Fibroblast of lung (primary cell): ENCODE data around the gene LMNB1. TPM values are rescaled to one million over a fixed set of nuclear protein-coding genes. Genes with fewer than 3 reads are reported as not detected.

Experiments used
- DNase-seq, 2 donors: peaks; one replicate each; pipeline versions ENCODE4 v3.0.0 to v3.0.0-alpha.2; 2010; ENCODE audit warnings: low read depth in 2 of 2
- H2AFZ ChIP-seq: 2 replicates; pipeline ENCODE4 v1.5.1; 2012; ENCODE audit warnings: low read length, control low read depth, inconsistent platforms
- H3K27ac ChIP-seq: 2 replicates; pipeline ENCODE4 v1.5.1; 2011; ENCODE audit warnings: low read length, control low read depth; ENCODE audit not compliant: insufficient read depth
- H3K27me3 ChIP-seq: 2 replicates; pipeline ENCODE4 v1.5.1; 2011; ENCODE audit warnings: mild to moderate bottlenecking, low read length; ENCODE audit not compliant: control insufficient read depth, insufficient read depth
- H3K36me3 ChIP-seq: 2 replicates; pipeline ENCODE4 v1.5.1; 2011; ENCODE audit warnings: low read length; ENCODE audit not compliant: control insufficient read depth, insufficient read depth
- H3K4me1 ChIP-seq: 2 replicates; pipeline ENCODE4 v1.5.1; 2011; ENCODE audit warnings: low read length; ENCODE audit not compliant: control insufficient read depth, insufficient read depth; ENCODE audit errors: extremely low read depth
- H3K4me2 ChIP-seq: 2 replicates; pipeline ENCODE4 v1.5.1; 2011; ENCODE audit warnings: low read length, control low read depth; ENCODE audit not compliant: insufficient read depth; ENCODE audit errors: extremely low read depth
- H3K4me3 ChIP-seq, 4 experiments: fragments of 200-600 bp in 1 of 4; sonication (generic) in 1 of 4; replicated peaks in 1 of 4; 2 replicates each; pipeline ENCODE4 v1.5.1; 2011 to 2016; ENCODE audit warnings: low read length in 4 of 4, low read depth in 3 of 4, mild to moderate bottlenecking in 3 of 4, control low read depth in 2 of 4, inconsistent platforms in 1 of 4, mixed read lengths in 1 of 4; ENCODE audit not compliant: insufficient read depth in 1 of 4; ENCODE audit errors: control extremely low read depth in 1 of 4
- H3K79me2 ChIP-seq: 2 replicates; pipeline ENCODE4 v1.5.1; 2012; ENCODE audit warnings: mild to moderate bottlenecking, low read length, inconsistent platforms; ENCODE audit not compliant: control insufficient read depth, insufficient read depth
- H3K9ac ChIP-seq: 2 replicates; pipeline ENCODE4 v1.5.1; 2011; ENCODE audit warnings: mild to moderate bottlenecking, low read length, control low read depth; ENCODE audit not compliant: insufficient read depth
- H3K9me3 ChIP-seq: 2 replicates; pipeline ENCODE4 v1.5.1; 2012; ENCODE audit warnings: low read depth, low read length; ENCODE audit not compliant: control insufficient read depth, insufficient read depth
- H4K20me1 ChIP-seq: 2 replicates; pipeline ENCODE4 v1.5.1; 2011; ENCODE audit warnings: low read length; ENCODE audit not compliant: control insufficient read depth, insufficient read depth; ENCODE audit errors: extremely low read depth
- EZH2 ChIP-seq: IDR thresholded peaks from 2 replicates; pipeline ENCODE4 v1.5.1; 2012; ENCODE audit warnings: low read length, control low read depth, mild to moderate bottlenecking; ENCODE audit errors: missing control alignments
- polyA plus RNA-seq, 2 donors: library from polyadenylated mRNA; depleted of rRNA in 1 of 2; stranded (reverse) in 1 of 2; unstranded in 1 of 2; fragments of >200 nt; gene quantifications; 2 replicates each; pipeline ENCODE4 v1.2.1, GENCODE V29; 2011 to 2012; ENCODE audit warnings: missing spikeins in 1 of 2
- total RNA-seq: library from RNA; depleted of rRNA; stranded (reverse); fragments of >200 nt; gene quantifications from 2 replicates; pipeline ENCODE4 v1.2.1, GENCODE V29; 2014
- TF ChIP-seq, protein P1 (sequence below), 2 donors: IDR thresholded peaks in 1 of 2; conservative IDR thresholded peaks in 1 of 2; 1 replicate in 1 of 2; 2 replicates in 1 of 2; pipeline ENCODE4 v1.5.1; 2011 to 2012; ENCODE audit warnings: low read length in 2 of 2, control low read depth in 1 of 2, inconsistent platforms in 1 of 2, low read depth in 1 of 2, mild to moderate bottlenecking in 1 of 2

LMNB1 gene
- total and polyA plus RNA-seq, 2 donors (not counting 1 experiment from before 2014, with no cell fraction given), result 17.3 to 17.5 TPM

DNA sequence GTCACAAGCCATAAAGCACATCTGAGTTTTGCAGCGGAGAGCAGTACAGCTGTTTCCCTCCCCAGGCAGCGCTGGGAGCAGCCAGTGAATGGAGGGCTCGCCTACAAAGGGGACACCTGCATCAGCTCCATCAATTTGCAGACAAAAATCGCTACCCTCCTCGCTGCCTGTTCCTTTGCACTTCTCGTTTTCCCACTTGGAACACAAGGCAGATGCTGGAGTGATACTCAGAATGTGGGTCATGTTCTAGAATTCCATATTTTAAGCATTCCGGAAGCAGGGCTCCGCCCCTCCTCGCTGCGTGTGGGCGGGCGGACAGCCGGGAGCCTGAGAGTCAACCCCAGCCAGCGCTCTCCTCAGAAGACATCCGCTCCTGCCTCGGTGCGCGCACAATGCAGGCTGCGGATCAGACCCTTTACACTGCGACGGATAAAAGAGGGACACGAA, 92.1 kb downstream of the LMNB1 start:
- Histone ChIP-seq H3K27ac (no peak overlapping the region), H3K36me3 (no peaks in the 10 kb centered on the region), H4K20me1 (no peaks in the 10 kb centered on the region), H3K9me3 (no peaks in the 10 kb centered on the region), H3K79me2 (no peaks in the 10 kb centered on the region), H3K4me1 (no peaks in the 10 kb centered on the region), H3K27me3 (no peaks in the 10 kb centered on the region), H3K9ac (no peak overlapping the region), H3K4me3 (peak overlapping the region in 2 of 4 experiments; percentile 21 to 40), H3K4me2 (peak overlapping the region; percentile 91), H2AFZ (peak overlapping the region; percentile 68)
- DNase-seq, result peak in 1 of 2 donors; percentile 49
- TF ChIP-seq, protein P1, sequence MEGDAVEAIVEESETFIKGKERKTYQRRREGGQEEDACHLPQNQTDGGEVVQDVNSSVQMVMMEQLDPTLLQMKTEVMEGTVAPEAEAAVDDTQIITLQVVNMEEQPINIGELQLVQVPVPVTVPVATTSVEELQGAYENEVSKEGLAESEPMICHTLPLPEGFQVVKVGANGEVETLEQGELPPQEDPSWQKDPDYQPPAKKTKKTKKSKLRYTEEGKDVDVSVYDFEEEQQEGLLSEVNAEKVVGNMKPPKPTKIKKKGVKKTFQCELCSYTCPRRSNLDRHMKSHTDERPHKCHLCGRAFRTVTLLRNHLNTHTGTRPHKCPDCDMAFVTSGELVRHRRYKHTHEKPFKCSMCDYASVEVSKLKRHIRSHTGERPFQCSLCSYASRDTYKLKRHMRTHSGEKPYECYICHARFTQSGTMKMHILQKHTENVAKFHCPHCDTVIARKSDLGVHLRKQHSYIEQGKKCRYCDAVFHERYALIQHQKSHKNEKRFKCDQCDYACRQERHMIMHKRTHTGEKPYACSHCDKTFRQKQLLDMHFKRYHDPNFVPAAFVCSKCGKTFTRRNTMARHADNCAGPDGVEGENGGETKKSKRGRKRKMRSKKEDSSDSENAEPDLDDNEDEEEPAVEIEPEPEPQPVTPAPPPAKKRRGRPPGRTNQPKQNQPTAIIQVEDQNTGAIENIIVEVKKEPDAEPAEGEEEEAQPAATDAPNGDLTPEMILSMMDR (conservative IDR thresholded peaks at IDR 0.05 in 1 of 2, IDR thresholded peaks at IDR 0.05 in 1 of 2; ENCODE audit: low read depth in 1 of 2, low read length in 2 of 2), result no peak
- no peak for TF ChIP-seq EZH2

DNA sequence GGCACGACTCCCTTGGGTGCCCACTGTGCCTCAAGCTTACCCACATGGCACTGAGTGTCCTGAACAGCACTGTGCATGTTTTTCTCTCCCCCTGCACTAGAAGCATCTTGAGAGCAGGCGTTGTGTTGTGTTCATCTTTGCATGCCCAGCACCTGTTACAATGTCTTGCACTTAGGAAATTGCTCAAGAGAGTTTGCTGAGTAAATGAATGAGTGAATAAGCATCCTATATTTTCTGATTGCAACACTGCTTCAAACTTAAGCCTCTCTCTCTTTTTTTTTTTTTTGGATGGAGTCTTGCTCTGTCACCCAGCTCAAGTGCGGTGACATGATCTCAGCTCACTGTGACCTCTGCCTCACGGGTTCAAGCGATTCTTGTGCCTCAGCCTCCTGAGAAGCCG, 94.5 kb downstream of the LMNB1 start:
- Histone ChIP-seq H3K27ac (no peak overlapping the region), H3K4me2 (no peak overlapping the region), H4K20me1 (no peaks in the 10 kb centered on the region), H3K9me3 (no peaks in the 10 kb centered on the region), H3K4me1 (no peaks in the 10 kb centered on the region), H3K9ac (no peak overlapping the region), H3K27me3 (no peaks in the 10 kb centered on the region), H3K36me3 (no peaks in the 10 kb centered on the region), H3K79me2 (no peaks in the 10 kb centered on the region), H3K4me3 (no peak overlapping the region), H2AFZ (no peak overlapping the region)
- TF ChIP-seq, protein P1 (conservative IDR thresholded peaks at IDR 0.05 in 1 of 2, IDR thresholded peaks at IDR 0.05 in 1 of 2; ENCODE audit: low read depth in 1 of 2, low read length in 2 of 2), result no peak
- no peak for TF ChIP-seq EZH2
- DNase-seq, result no peak

DNA sequence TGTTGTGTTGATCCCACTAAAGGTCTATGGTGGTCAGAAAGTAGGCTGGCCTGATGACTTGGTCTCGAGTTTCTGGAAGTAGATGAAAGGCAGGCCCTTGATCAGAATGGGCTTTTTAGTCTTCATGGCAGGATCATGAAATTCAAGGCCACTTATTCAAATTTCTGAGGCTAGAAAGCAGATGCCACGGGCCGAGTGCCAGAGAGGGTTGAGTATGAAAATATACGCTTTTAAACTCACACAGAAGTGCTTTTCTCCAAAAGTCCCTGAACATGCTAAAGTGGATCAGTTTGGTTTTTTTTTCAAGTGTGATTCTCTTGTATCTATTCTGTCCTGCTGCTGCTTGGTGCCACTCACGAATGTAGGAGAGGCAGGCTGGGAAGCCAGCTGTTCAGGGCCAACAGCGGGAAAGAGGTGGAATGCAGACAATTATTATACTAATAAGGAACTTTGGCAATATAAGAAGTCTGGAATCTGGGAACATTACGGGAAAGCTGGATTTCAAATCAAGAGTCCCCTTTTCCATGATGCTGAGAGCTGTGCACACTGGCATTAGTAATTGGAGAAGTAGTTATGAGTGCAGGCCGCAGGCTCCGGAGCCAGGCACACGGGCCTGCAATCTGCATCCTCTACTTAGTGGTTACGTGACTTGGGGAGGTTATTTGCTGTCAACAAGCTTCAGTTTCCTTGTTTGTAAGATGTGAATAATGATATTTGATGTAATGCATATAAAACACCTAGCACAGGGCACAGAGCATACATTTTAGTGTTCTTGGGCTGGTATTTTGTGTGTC, 95.8 kb downstream of the LMNB1 start:
- no peaks in the 10 kb centered on the region for H3K9me3 ChIP-seq
- no peak overlapping the region for H3K27ac ChIP-seq
- H3K79me2 ChIP-seq, result no peaks in the 10 kb centered on the region
- no peaks in the 10 kb centered on the region for H4K20me1 ChIP-seq
- no peak overlapping the region for H3K4me2 ChIP-seq
- no peaks in the 10 kb centered on the region for H3K36me3 ChIP-seq
- H3K27me3 ChIP-seq, result no peaks in the 10 kb centered on the region
- H3K4me3 ChIP-seq, result no peak overlapping the region
- H3K4me1 ChIP-seq, result no peaks in the 10 kb centered on the region
- no peak overlapping the region for H2AFZ ChIP-seq
- DNase-seq, result no peak
- TF ChIP-seq EZH2, result no peak
- TF ChIP-seq, protein P1 (conservative IDR thresholded peaks at IDR 0.05 in 1 of 2, IDR thresholded peaks at IDR 0.05 in 1 of 2; ENCODE audit: low read depth in 1 of 2, low read length in 2 of 2), result no peak
- H3K9ac ChIP-seq, result no peak overlapping the region
